GM23338 (cell line): ENCODE data around the gene SPNS1. TPM values are rescaled to one million over a fixed set of nuclear protein-coding genes. Genes with fewer than 3 reads are reported as not detected.

Source experiments
- ATAC-seq: fragments of 200-7000 bp; cut with Tn5 transposase; 3 replicates; pipeline ENCODE4 v1.9.1; 2020
- DNase-seq: peaks from one replicate; pipeline ENCODE4 v3.0.0-alpha.2; 2015; ENCODE audit warnings: low spot score
- H2AFZ ChIP-seq: fragments of 200-600 bp; sonication (generic); 2 replicates; pipeline ENCODE4 v1.8.0; 2016; ENCODE audit warnings: antibody characterized with exemption, mild to moderate bottlenecking, moderate library complexity
- H3F3A ChIP-seq: fragments of 200-600 bp; sonication (generic); replicated peaks from 2 replicates; pipeline ENCODE4 v1.8.0; 2017; ENCODE audit warnings: antibody characterized with exemption, mixed run types, low read depth
- H3K27ac ChIP-seq: fragments of 200-600 bp; sonication (generic); 2 replicates; pipeline ENCODE4 v1.6.1; 2016; ENCODE audit warnings: low read depth
- H3K27me3 ChIP-seq: fragments of 200-600 bp; sonication (generic); 2 replicates; pipeline ENCODE4 v1.8.0; 2016; ENCODE audit warnings: mild to moderate bottlenecking, mixed run types, moderate library complexity; ENCODE audit not compliant: insufficient read depth
- H3K36me3 ChIP-seq: fragments of 200-600 bp; sonication (generic); 2 replicates; pipeline ENCODE4 v1.8.0; 2016; ENCODE audit warnings: mild to moderate bottlenecking; ENCODE audit not compliant: insufficient read depth
- H3K4me1 ChIP-seq: fragments of 200-600 bp; sonication (generic); 2 replicates; pipeline ENCODE4 v1.8.0; 2016; ENCODE audit warnings: mild to moderate bottlenecking, moderate library complexity; ENCODE audit not compliant: insufficient read depth
- H3K4me2 ChIP-seq: fragments of 200-600 bp; sonication (generic); 2 replicates; pipeline ENCODE4 v1.7.1; 2017; ENCODE audit warnings: mixed run types
- H3K4me3 ChIP-seq: fragments of 200-600 bp; sonication (generic); 2 replicates; pipeline ENCODE4 v1.6.1; 2016; ENCODE audit warnings: mixed run types
- H3K79me2 ChIP-seq: fragments of 200-600 bp; sonication (generic); replicated peaks from 2 replicates; pipeline ENCODE4 v1.8.0; 2017; ENCODE audit warnings: mild to moderate bottlenecking; ENCODE audit not compliant: insufficient read depth
- H3K9me2 ChIP-seq: fragments of 200-600 bp; sonication (generic); 2 replicates; pipeline ENCODE4 v1.8.0; 2017; ENCODE audit not compliant: insufficient read depth
- H4K20me1 ChIP-seq: fragments of 200-600 bp; sonication (generic); replicated peaks from 2 replicates; pipeline ENCODE4 v1.8.0; 2017; ENCODE audit warnings: mild to moderate bottlenecking; ENCODE audit not compliant: insufficient read depth
- H3K27ac Mint-ChIP-seq: 2 replicates; pipeline ENCODE4 v1.8.0; 2020; ENCODE audit warnings: inconsistent platforms, mild to moderate bottlenecking, moderate library complexity, mixed read lengths
- H3K27me3 Mint-ChIP-seq: 3 replicates; pipeline ENCODE4 v1.8.0; 2022; ENCODE audit warnings: low read depth, mild to moderate bottlenecking, moderate library complexity, mixed read lengths, inconsistent platforms; ENCODE audit not compliant: insufficient read depth, poor library complexity
- H3K36me3 Mint-ChIP-seq: 3 replicates; pipeline ENCODE4 v1.8.0; 2021; ENCODE audit warnings: low read depth, mild to moderate bottlenecking, inconsistent platforms, moderate library complexity, mixed read lengths
- H3K4me1 Mint-ChIP-seq: 3 replicates; pipeline ENCODE4 v1.8.0; 2020; ENCODE audit warnings: mild to moderate bottlenecking, inconsistent platforms, mixed read lengths
- H3K4me3 Mint-ChIP-seq: 3 replicates; pipeline ENCODE4 v1.8.0; 2021; ENCODE audit warnings: moderate library complexity, mild to moderate bottlenecking, inconsistent platforms, mixed read lengths
- H3K9me3 Mint-ChIP-seq: 3 replicates; pipeline ENCODE4 v1.8.0; 2020; ENCODE audit warnings: moderate library complexity, mild to moderate bottlenecking, inconsistent platforms, mixed read lengths
- CREB1 ChIP-seq: fragments of 250-450 bp; sonication (Bioruptor Pico); IDR thresholded peaks from 2 replicates; pipeline ENCODE4 v1.5.0; 2020; ENCODE audit warnings: low read depth, mild to moderate bottlenecking, moderate library complexity
- EZH2 ChIP-seq: fragments of 200-600 bp; sonication (generic); IDR thresholded peaks from one replicate; pipeline ENCODE4 v1.8.0; 2017; ENCODE audit warnings: antibody characterized with exemption, mild to moderate bottlenecking, low read depth; ENCODE audit not compliant: unreplicated experiment
- JUNB ChIP-seq: IDR thresholded peaks from one replicate; pipeline ENCODE4 v1.6.1; 2016; ENCODE audit warnings: antibody characterized with exemption; ENCODE audit not compliant: unreplicated experiment
- NANOG ChIP-seq: IDR thresholded peaks from 2 replicates; pipeline ENCODE4 v1.6.1; 2016; ENCODE audit warnings: antibody characterized with exemption, borderline replicate concordance
- POLR2AphosphoS5 ChIP-seq: IDR thresholded peaks from 2 replicates; pipeline ENCODE4 v1.6.1; 2016; ENCODE audit warnings: antibody characterized with exemption, low read depth
- STAT1 ChIP-seq: IDR thresholded peaks from one replicate; pipeline ENCODE4 v1.6.1; 2016; ENCODE audit warnings: antibody characterized with exemption; ENCODE audit not compliant: unreplicated experiment
- ZNF114 ChIP-seq: fragments of 250-450 bp; sonication (Bioruptor Pico); IDR thresholded peaks from 2 replicates; pipeline ENCODE4 v1.5.0; 2020; ENCODE audit warnings: mild to moderate bottlenecking, moderate library complexity
- ZNF331 ChIP-seq: fragments of 250-450 bp; sonication (Bioruptor Pico); IDR thresholded peaks from 2 replicates; pipeline ENCODE4 v1.5.0; 2020; ENCODE audit warnings: low read depth, mild to moderate bottlenecking, moderate library complexity
- polyA plus RNA-seq: library from polyadenylated mRNA; unstranded; fragments of >200 nt; fragmentation: Nextera tagmentation; extraction: Ambion mirVana; gene quantifications from 2 replicates; pipeline ENCODE4 v1.2.1, GENCODE V29; 2016
- total RNA-seq: library from RNA; depleted of rRNA; stranded (reverse); fragments of >200 nt; shearing (Covaris generic); gene quantifications from 2 replicates; pipeline ENCODE4 v1.2.3, GENCODE V29; 2014
- TF ChIP-seq, protein P1 (sequence below), 2 experiments: fragments of 200-600 bp in 1 of 2; sonication (generic) in 1 of 2; conservative IDR thresholded peaks; 2 replicates each; pipeline versions ENCODE4 v1.5.1 to v1.6.1; 2016 to 2017; ENCODE audit warnings: antibody characterized with exemption in 2 of 2, low read depth in 2 of 2, mild to moderate bottlenecking in 2 of 2, moderate library complexity in 1 of 2
- TF ChIP-seq, protein P2 (sequence below): IDR thresholded peaks from 2 replicates; pipeline ENCODE4 v1.6.1; 2016; ENCODE audit warnings: antibody characterized with exemption

SPNS1 gene
- total and polyA plus RNA-seq, 2 experiments from 2014 or later: 37.2 to 48.5 TPM

DNA sequence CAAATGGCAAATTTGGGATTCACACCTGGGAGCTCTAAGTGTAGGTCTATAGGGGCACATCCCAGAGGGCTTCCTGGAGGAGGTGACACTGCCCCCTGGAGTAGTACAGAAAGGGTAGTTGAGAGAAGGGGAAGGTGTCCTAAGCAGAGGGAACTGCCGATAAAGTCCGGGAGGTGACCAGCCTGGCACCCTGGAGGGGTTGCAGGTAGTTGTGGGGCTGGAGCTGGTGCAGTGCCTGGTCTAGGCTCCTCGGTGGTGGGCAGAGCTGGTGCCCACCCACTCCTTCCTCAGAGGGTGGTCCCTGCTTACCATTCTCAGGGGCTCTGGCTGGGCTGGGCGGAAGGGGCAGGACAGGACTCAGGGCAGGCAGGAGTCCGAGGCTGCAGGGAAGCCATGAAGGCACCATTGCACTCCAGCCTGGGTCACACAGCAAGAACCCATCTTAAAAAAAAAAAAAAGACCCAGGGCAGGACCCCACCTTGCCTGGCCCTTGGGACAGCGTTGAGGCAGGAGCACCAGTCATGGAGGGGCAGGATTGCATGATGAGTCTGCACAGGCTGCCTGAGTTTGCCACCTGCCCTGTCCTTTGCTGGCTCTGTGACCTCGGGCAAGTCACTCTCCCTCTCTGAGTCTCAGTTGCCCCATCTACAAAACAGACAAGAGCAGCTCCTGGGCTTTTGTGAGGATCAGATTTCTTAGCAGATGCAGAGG lies 54.0 kb downstream of the SPNS1 start:
- peaks cover 12% of the 10 kb centered on the region for H3K4me1 Mint-ChIP-seq
- no peaks in the 10 kb centered on the region for H3K9me2 ChIP-seq
- no peak overlapping the region for H3K4me3 ChIP-seq
- no peak for TF ChIP-seq ZNF114 (CRISPR knock-in tag)
- TF ChIP-seq, protein P1, sequence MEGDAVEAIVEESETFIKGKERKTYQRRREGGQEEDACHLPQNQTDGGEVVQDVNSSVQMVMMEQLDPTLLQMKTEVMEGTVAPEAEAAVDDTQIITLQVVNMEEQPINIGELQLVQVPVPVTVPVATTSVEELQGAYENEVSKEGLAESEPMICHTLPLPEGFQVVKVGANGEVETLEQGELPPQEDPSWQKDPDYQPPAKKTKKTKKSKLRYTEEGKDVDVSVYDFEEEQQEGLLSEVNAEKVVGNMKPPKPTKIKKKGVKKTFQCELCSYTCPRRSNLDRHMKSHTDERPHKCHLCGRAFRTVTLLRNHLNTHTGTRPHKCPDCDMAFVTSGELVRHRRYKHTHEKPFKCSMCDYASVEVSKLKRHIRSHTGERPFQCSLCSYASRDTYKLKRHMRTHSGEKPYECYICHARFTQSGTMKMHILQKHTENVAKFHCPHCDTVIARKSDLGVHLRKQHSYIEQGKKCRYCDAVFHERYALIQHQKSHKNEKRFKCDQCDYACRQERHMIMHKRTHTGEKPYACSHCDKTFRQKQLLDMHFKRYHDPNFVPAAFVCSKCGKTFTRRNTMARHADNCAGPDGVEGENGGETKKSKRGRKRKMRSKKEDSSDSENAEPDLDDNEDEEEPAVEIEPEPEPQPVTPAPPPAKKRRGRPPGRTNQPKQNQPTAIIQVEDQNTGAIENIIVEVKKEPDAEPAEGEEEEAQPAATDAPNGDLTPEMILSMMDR (conservative IDR thresholded peaks at IDR 0.05; ENCODE audit: low read depth in 2 of 2): 0 out of 4 replicates have a peak, but pooled peaks of 1 of the 2 experiments have one; percentile 17
- no peaks in the 10 kb centered on the region for H3K36me3 Mint-ChIP-seq
- H3K79me2 ChIP-seq: no peaks in the 10 kb centered on the region
- H3K27ac ChIP-seq: no peak overlapping the region
- H3K27me3 ChIP-seq: no peaks in the 10 kb centered on the region
- H3K27me3 Mint-ChIP-seq: peaks cover 11% of the 10 kb centered on the region
- H3F3A ChIP-seq: no peaks in the 10 kb centered on the region
- ATAC-seq (peak; percentile 54), DNase-seq (peak; percentile 23)
- peak overlapping the region; percentile 94; the same call in 1 of the 2 replicates for H2AFZ ChIP-seq
- no peaks in the 10 kb centered on the region for H3K4me1 ChIP-seq
- H3K9me3 Mint-ChIP-seq: no peaks in the 10 kb centered on the region
- H3K4me3 Mint-ChIP-seq: no peak overlapping the region
- peak overlapping the region; percentile 48; the same call in 1 of the 2 replicates for H3K4me2 ChIP-seq
- H3K27ac Mint-ChIP-seq: 0 out of 2 replicates have a peak overlapping the region, but pooled peaks have one; percentile 17
- no peaks in the 10 kb centered on the region for H4K20me1 ChIP-seq
- H3K36me3 ChIP-seq: no peaks in the 10 kb centered on the region

DNA sequence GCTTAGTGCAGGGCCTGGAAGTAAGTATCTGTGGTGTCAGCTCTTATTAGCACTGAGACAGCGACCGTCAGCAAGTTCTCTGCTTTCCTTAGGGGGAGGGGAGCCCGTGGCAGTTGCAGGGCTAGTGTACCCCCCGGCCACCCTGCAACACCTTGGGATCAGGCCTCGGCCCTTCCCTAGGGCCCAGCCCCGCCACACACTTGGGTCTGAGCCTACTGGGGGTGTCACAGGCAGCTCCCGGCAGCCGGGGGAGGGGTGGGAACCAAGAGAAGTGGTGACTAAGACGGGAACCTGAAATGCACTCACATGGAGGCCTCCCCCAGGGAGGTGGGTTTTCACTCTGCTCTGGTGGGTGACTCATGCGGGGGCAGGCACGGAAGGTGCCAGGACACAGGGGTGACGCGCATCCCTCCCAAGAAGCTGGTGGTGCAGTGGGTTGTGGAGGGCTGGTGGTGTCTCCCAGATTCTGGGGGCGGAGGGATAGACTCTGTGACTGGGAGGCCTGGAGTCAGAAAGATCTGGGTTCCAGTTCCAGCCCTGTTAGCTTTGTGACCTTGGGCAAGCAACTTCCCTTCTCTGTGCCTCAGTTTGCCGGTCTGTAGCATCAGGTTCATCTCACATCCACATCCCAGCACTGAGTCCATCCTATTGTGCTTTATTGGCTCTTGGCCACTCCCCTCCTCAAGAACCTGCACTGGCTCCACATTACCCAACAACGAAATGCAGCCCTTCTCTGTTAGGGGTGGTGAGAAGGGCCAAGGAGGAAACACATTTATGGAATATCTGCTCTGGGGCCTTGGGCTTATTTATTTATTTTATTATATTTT lies 54.8 kb downstream of the SPNS1 start:
- Histone ChIP-seq H3F3A (no peaks in the 10 kb centered on the region), H3K4me3 (no peak overlapping the region), H3K27me3 (no peaks in the 10 kb centered on the region), H3K36me3 (no peaks in the 10 kb centered on the region), H3K4me1 (no peaks in the 10 kb centered on the region), H2AFZ (peak overlapping the region; percentile 94), H3K4me2 (peak overlapping the region; percentile 48; the same call in 1 of the 2 replicates), H3K27ac (no peak overlapping the region), H3K9me2 (no peaks in the 10 kb centered on the region), H3K79me2 (no peaks in the 10 kb centered on the region), H4K20me1 (no peaks in the 10 kb centered on the region)
- DNase-seq: peak; percentile 57
- no peak overlapping the region for H3K4me3 Mint-ChIP-seq
- H3K36me3 Mint-ChIP-seq: no peaks in the 10 kb centered on the region
- peaks cover 12% of the 10 kb centered on the region for H3K4me1 Mint-ChIP-seq
- H3K27ac Mint-ChIP-seq: 0 out of 2 replicates have a peak overlapping the region, but pooled peaks have one; percentile 17
- H3K27me3 Mint-ChIP-seq: peaks cover 6% of the 10 kb centered on the region
- TF ChIP-seq POLR2AphosphoS5 (no peak), ZNF331 (CRISPR knock-in tag) (no peak), STAT1 (no peak), JUNB (no peak), EZH2 (no peak), ZNF114 (CRISPR knock-in tag) (no peak), CREB1 (CRISPR knock-in tag) (no peak), NANOG (no peak)
- TF ChIP-seq, protein P2, sequence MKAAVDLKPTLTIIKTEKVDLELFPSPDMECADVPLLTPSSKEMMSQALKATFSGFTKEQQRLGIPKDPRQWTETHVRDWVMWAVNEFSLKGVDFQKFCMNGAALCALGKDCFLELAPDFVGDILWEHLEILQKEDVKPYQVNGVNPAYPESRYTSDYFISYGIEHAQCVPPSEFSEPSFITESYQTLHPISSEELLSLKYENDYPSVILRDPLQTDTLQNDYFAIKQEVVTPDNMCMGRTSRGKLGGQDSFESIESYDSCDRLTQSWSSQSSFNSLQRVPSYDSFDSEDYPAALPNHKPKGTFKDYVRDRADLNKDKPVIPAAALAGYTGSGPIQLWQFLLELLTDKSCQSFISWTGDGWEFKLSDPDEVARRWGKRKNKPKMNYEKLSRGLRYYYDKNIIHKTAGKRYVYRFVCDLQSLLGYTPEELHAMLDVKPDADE: no peak
- H3K9me3 Mint-ChIP-seq: no peaks in the 10 kb centered on the region
- ATAC-seq: peak; percentile 82
